Common myeloid progenitor, CD34-positive (primary cell): ENCODE results near the gene DCK.

Experiments
- CTCF ChIA-PET: fragments of 350-600 bp; sonication (Branson Sonifier 250); formaldehyde crosslinking; loops from one replicate; lab custom pipeline; 2021; ENCODE audit warnings: antibody characterized with exemption; lab: Charles Lee
- POLR2A ChIA-PET: fragments of 350-600 bp; sonication (Branson Sonifier 250); formaldehyde crosslinking; loops from one replicate; lab custom pipeline; 2021; ENCODE audit warnings: antibody characterized with exemption; lab: Charles Lee
- DNase-seq, 3 donors: peaks; one replicate each; pipeline versions ENCODE4 v3.0.0 to v3.0.0-alpha.2; 2013
- H3K27ac ChIP-seq, 2 experiments: 1 replicate in 1 of 2; 2 replicates in 1 of 2; pipeline ENCODE4 v1.7.0; 2013; ENCODE audit warnings: inconsistent platforms in 2 of 2, low read length in 2 of 2, mild to moderate bottlenecking in 2 of 2, low read depth in 1 of 2, moderate library complexity in 1 of 2; ENCODE audit not compliant: severe bottlenecking in 2 of 2, insufficient read depth in 1 of 2, poor library complexity in 1 of 2
- H3K27me3 ChIP-seq, 5 experiments: replicated peaks in 2 of 5; 1 replicate in 3 of 5; 2 replicates in 2 of 5; pipeline versions ENCODE4 v1.6.1 to v1.7.0; 2013; ENCODE audit warnings: low read length in 4 of 5, mild to moderate bottlenecking in 2 of 5, moderate library complexity in 2 of 5, inconsistent platforms in 1 of 5; ENCODE audit not compliant: insufficient read depth in 5 of 5, control insufficient read depth in 4 of 5
- H3K36me3 ChIP-seq, 4 experiments: 1 replicate in 2 of 4; 2 replicates in 2 of 4; pipeline versions ENCODE4 v1.6.1 to v1.7.0; 2013; ENCODE audit warnings: low read length in 3 of 4, control low read depth in 1 of 4, mild to moderate bottlenecking in 1 of 4; ENCODE audit not compliant: control insufficient read depth in 4 of 4, insufficient read depth in 4 of 4
- H3K4me1 ChIP-seq, 4 experiments: 1 replicate in 3 of 4; 2 replicates in 1 of 4; pipeline versions ENCODE4 v1.6.1 to v1.7.1; 2013; ENCODE audit warnings: low read length in 3 of 4, mild to moderate bottlenecking in 3 of 4, control low read depth in 1 of 4, inconsistent platforms in 1 of 4, moderate library complexity in 1 of 4; ENCODE audit not compliant: control insufficient read depth in 4 of 4, insufficient read depth in 4 of 4; ENCODE audit errors: control extremely low read depth in 1 of 4
- H3K4me3 ChIP-seq, 7 experiments: 1 replicate in 4 of 7; 2 replicates in 3 of 7; pipeline versions ENCODE4 v1.5.1 to v1.7.0; 2013; ENCODE audit warnings: mild to moderate bottlenecking in 7 of 7, low read length in 6 of 7, moderate library complexity in 6 of 7, inconsistent platforms in 2 of 7, low read depth in 2 of 7, control low read depth in 1 of 7; ENCODE audit not compliant: insufficient read depth in 4 of 7, control insufficient read depth in 1 of 7; ENCODE audit errors: extremely low read depth in 1 of 7
- H3K9me3 ChIP-seq, 5 experiments: 1 replicate in 4 of 5; 2 replicates in 1 of 5; pipeline versions ENCODE4 v1.6.1 to v1.7.1; 2013; ENCODE audit warnings: low read length in 4 of 5, mild to moderate bottlenecking in 2 of 5, inconsistent platforms in 1 of 5, low read depth in 1 of 5, moderate library complexity in 1 of 5; ENCODE audit not compliant: control insufficient read depth in 4 of 5, insufficient read depth in 2 of 5; ENCODE audit errors: control extremely low read depth in 1 of 5
- WGBS: methylation state at CpG from one replicate; pipeline ENCODE4 v1.1.5; 2013; ENCODE audit not compliant: insufficient coverage; 5-methylcytosine and 5-hydroxymethylcytosine counted together

DCK gene

DNA sequence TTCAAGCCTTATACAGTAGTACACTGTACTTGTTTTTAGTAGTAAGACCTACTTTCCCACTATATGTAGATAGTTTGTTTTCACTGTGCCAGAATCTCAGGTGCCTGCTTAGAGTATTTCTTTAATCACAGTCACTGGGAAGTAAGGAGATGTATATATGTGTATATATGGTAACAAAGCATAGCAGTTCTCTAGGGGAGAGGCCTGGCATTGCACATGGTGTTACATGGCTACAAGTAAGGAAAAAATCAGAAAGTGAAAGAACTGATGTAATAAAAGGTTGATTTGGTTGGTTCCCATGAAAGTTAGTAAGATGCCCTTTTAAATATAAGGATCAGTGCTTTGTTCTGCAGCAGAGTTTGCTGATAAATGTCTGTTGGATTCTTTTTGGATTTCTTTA lies 9.3 kb upstream of the DCK start:
- POLR2A ChIA-PET, result no interaction called here
- peaks cover 0 to 5% (median 0%) of the 10 kb centered on the region in 4 experiments for H3K36me3 ChIP-seq
- H3K4me3 ChIP-seq, result no peak overlapping the region
- H3K4me1 ChIP-seq, result peaks cover 23 to 53% (median 31%) of the 10 kb centered on the region in 4 experiments
- H3K9me3 ChIP-seq, result no peaks in the 10 kb centered on the region
- no peak overlapping the region for H3K27ac ChIP-seq
- peak in 2 of 3 donors; percentile 46 to 52 for DNase-seq
- CTCF ChIA-PET, result interaction anchor here (1.1 to 2.1 kb wide), 4 partner anchors 9 to 23 kb away, joined by 3 to 7 read pairs (median 4); partner anchors contain the start of gene DCK
- no peaks in the 10 kb centered on the region for H3K27me3 ChIP-seq

DNA sequence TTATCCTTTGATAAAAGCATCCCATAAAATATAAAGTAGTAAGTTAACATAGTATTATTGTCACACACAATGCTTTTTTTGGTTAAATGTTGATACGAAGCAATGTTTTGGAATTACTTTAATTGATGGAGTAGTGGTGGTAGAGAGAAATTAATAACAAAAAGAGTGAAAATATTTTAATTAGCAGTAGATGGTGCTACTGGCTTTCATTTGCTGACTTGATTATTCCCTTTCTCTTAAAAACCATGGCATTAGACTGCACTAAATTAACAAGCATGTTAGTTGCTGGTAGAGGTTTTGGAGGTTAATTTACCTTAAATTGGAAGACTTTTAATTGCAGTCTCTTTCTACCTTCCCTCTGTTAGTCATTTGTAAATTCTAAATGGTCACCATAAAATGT lies 8.9 kb upstream of the DCK start:
- ChIA-PET CTCF (interaction anchor here (1.1 to 2.1 kb wide), 4 partner anchors 9 to 22 kb away, joined by 3 to 7 read pairs (median 4); partner anchors contain the start of gene DCK), POLR2A (no interaction called here)
- Histone ChIP-seq H3K4me3 (no peak overlapping the region), H3K27ac (no peak overlapping the region), H3K4me1 (peaks cover 19 to 48% (median 27%) of the 10 kb centered on the region in 4 experiments), H3K27me3 (no peaks in the 10 kb centered on the region), H3K36me3 (peaks cover 0 to 4% (median 0%) of the 10 kb centered on the region in 4 experiments), H3K9me3 (no peaks in the 10 kb centered on the region)
- WGBS, result no CpG with 5 or more reads among the region's 1 CpG
- DNase-seq, result peak in 2 of 3 donors; percentile 47 to 50

DNA sequence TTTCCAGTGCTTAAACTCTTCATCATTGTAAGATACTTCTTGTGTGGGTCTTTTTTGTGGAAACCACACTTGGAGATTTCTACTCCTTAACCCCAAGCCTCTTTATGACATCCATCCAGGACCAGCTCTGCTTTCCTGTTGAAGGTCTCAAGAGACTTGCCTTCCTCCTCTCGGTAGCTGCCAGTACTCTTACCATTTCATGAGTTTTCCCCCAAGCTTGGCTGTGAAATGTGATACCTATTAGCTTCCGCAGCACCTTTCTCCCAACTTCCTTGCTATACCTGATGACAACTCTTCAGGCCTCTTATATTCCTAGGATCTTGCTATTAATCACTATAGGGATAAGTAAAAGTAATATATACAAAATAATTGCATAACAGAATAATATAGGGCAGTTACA lies 1.9 kb upstream of the DCK start:
- H3K27ac ChIP-seq, result no peak overlapping the region
- no peaks in the 10 kb centered on the region for H3K27me3 ChIP-seq
- no peaks in the 10 kb centered on the region for H3K9me3 ChIP-seq
- H3K4me1 ChIP-seq, result peaks cover 21 to 34% (median 27%) of the 10 kb centered on the region in 4 experiments
- POLR2A ChIA-PET, result no interaction called here
- DNase-seq, result no peak
- CTCF ChIA-PET, result interaction anchor here (0.6 to 11.3 kb wide), 2 partner anchors 19 to 25 kb away, joined by 4 to 82 read pairs; no protein-coding TSS in a partner anchor
- no peaks in the 10 kb centered on the region for H3K36me3 ChIP-seq
- 88% methylated on average over 1 of the region's 2 CpGs for WGBS
- no peak overlapping the region for H3K4me3 ChIP-seq

DNA sequence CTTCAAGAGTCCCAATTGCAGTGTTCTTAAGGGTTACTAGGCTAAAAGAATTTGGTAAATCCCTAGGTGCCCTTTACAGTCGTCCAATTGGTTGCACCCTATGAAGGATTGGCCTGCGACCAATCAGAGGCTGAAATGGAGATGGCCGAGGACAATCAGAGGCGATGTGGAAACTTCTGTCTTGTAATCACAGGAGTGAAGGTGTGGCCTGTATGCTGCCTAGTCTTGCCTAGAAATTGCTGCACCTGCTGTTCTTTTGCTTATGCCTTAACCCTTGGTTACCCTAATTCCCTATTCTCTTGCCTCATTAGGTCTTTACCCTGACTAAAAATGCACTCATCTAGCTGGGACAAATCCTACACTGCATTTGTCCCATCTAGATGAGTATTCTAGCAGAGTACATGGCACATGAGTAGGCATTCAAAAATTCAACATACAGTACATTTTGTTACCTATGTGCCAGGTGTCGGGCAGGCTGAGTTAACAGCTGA lies 1.0 kb upstream of the DCK start:
- peak overlapping the region in 1 of 2 experiments; percentile 89 for H3K27ac ChIP-seq

DNA sequence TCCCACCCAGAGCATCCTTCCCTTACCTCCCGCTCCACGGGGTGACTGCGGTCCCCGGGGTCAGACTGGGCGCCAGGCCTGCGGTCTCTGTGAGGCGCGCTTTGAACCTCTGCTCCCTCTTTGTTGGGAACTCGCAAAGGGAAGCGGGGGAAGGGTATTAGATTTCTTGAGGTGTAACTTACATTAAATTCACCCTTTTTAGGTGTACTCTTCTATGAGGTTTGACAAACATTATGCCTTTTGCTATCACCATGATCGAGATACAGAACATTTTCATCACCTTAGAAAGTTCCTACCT lies 569 bp downstream of the DCK start:
- CTCF ChIA-PET, result interaction anchor here (1.1 to 11.3 kb wide), 4 partner anchors 10 to 388 kb away, joined by 3 to 82 read pairs (median 4); no protein-coding TSS in a partner anchor

More for the DNA sequence above, 1.0 kb upstream of the DCK start:
- Histone ChIP-seq H3K9me3 (no peaks in the 10 kb centered on the region), H3K27me3 (no peaks in the 10 kb centered on the region), H3K4me1 (peaks cover 27 to 42% (median 34%) of the 10 kb centered on the region in 4 experiments), H3K36me3 (no peaks in the 10 kb centered on the region), H3K4me3 (peak overlapping the region in 4 of 7 experiments; percentile 85 to 98 (median 96))
- POLR2A ChIA-PET, result no interaction called here
- 95% methylated on average over 5 of the region's 5 CpGs for WGBS
- CTCF ChIA-PET, result interaction anchor here (0.7 to 11.3 kb wide), 2 partner anchors 10 to 18 kb away, joined by 3 to 82 read pairs; no protein-coding TSS in a partner anchor
- DNase-seq, result no peak

DNA sequence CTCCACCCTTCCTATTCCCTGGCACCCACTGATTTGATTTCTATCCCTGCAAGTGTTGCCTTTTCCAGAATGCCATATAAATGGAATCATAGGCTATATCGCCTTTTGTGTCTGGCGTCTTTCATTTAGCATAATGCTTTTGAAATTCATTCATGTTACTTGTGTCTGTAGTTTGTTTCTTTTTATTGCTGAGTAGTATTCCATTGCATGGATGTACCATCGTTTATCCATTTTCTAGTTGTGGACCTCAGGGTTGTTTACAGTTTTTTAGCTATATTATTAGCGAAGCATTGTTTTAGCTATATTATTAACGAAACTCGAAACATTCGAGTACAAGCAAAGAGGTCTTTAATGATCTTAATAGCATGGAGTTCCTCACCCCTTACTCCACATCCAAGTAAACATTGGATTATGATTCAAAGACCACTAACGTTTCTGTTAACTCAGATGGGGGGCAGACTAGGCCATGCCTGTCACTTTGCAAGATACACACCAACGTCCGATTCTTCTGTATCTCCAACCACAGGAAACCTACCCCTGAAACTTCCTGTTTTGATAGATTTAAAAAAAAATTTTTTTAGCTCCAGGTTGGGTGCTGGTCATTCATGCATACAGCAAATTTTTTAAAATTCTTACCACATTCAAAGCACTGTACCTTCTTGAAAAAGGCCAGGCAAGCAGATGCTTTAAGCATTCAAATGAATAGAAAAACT lies 1.1 kb downstream of the DCK start:
- CTCF ChIA-PET, result interaction anchor here (1.2 to 11.3 kb wide), 5 partner anchors 9 to 388 kb away, joined by 3 to 82 read pairs (median 5); no protein-coding TSS in a partner anchor
- H3K4me3 ChIP-seq, result peak overlapping the region in 6 of 7 experiments; percentile 85 to 98 (median 96)
- peaks cover 0 to 15% (median 10%) of the 10 kb centered on the region in 4 experiments for H3K36me3 ChIP-seq
- peak overlapping the region; percentile 74 to 89 for H3K27ac ChIP-seq
- WGBS, result no CpG with 5 or more reads among the region's 10 CpGs
- POLR2A ChIA-PET, result interaction anchor here (1.1 to 1.4 kb wide), 2 partner anchors 54 to 93 kb away, joined by 3 to 5 read pairs; partner anchors contain the start of gene MOB1B
- no peaks in the 10 kb centered on the region for H3K27me3 ChIP-seq
- H3K4me1 ChIP-seq, result peaks cover 29 to 55% (median 38%) of the 10 kb centered on the region in 4 experiments
- peak in 2 of 3 donors; percentile 59 to 77 for DNase-seq
- H3K9me3 ChIP-seq, result no peaks in the 10 kb centered on the region

More for the DNA sequence above, 569 bp downstream of the DCK start:
- Histone ChIP-seq H3K27ac (peak overlapping the region; percentile 74 to 89), H3K27me3 (no peaks in the 10 kb centered on the region), H3K4me1 (peaks cover 29 to 55% (median 38%) of the 10 kb centered on the region in 4 experiments), H3K4me3 (peak overlapping the region; percentile 85 to 99 (median 97)), H3K36me3 (peaks cover 0 to 13% (median 7%) of the 10 kb centered on the region in 4 experiments), H3K9me3 (no peaks in the 10 kb centered on the region)
- POLR2A ChIA-PET, result interaction anchor here (1.4 kb wide), 1 partner anchor 92 kb away, joined by 5 read pairs; the partner anchor contains the start of gene MOB1B
- 0% methylated on average over 1 of the region's 11 CpGs for WGBS
- DNase-seq, result no peak
